Adrenal gland (tissue), 12 donors: Measurements from ENCODE around the gene LIPC. TPM values are rescaled to one million over a fixed set of nuclear protein-coding genes. Genes with fewer than 3 reads are reported as not detected.

ENCODE experiments used
- DNase-seq, 7 donors: peaks; one replicate each; pipeline ENCODE4 v3.0.0-alpha.2; 2019 to 2020
- H3K27ac ChIP-seq, 5 donors: fragments of 200-600 bp; sonication (generic) in 4 of 5; 1 replicate in 3 of 5; 2 replicates in 2 of 5; pipeline versions ENCODE4 v1.5.1 to v1.8.0; 2016 to 2020; ENCODE audit warnings: mild to moderate bottlenecking in 1 of 5
- H3K27me3 ChIP-seq: fragments of 200-600 bp; 2 replicates; pipeline ENCODE4 v1.8.0; 2021
- H3K36me3 ChIP-seq, 2 donors: fragments of 200-600 bp; replicated peaks in 1 of 2; 1 replicate in 1 of 2; 2 replicates in 1 of 2; pipeline versions ENCODE4 v1.5.1 to v1.8.0; 2018 to 2022
- H3K4me1 ChIP-seq, 2 donors: fragments of 200-600 bp; replicated peaks in 1 of 2; 1 replicate in 1 of 2; 2 replicates in 1 of 2; pipeline versions ENCODE4 v1.5.1 to v1.8.0; 2018 to 2021
- H3K4me3 ChIP-seq, 4 donors: fragments of 200-600 bp; sonication (generic) in 3 of 4; one replicate each; pipeline ENCODE4 v1.5.1; 2016 to 2018
- H3K9me3 ChIP-seq, 3 donors: fragments of 200-600 bp; sonication (generic) in 1 of 3; replicated peaks in 1 of 3; 1 replicate in 2 of 3; 2 replicates in 1 of 3; pipeline versions ENCODE4 v1.5.1 to v1.8.0; 2016 to 2021
- CTCF ChIP-seq, 6 experiments: fragments of 450-650 bp in 4 of 6; fragments of 200-600 bp in 2 of 6; sonication (generic) in 1 of 6; IDR thresholded peaks; 1 replicate in 5 of 6; 2 replicates in 1 of 6; pipeline versions ENCODE4 v1.5.1 to v1.8.0; 2016 to 2021; ENCODE audit warnings: antibody characterized with exemption in 6 of 6, mild to moderate bottlenecking in 2 of 6, moderate library complexity in 1 of 6
- POLR2A ChIP-seq, 2 donors: fragments of 450-650 bp; IDR thresholded peaks; one replicate each; pipeline ENCODE4 v1.6.1; 2017; ENCODE audit warnings: antibody characterized with exemption in 2 of 2, mild to moderate bottlenecking in 2 of 2, moderate library complexity in 1 of 2
- WGBS, 4 donors: extraction: QIAGEN DNeasy Blood & Tissue Kit in 2 of 4; methylation state at CpG; one replicate each; pipeline versions ENCODE4 v1.1.5 to v1.1.7; 2013 to 2017; 5-methylcytosine and 5-hydroxymethylcytosine counted together
- intact Hi-C, 2 donors: fragments of 100-400 bp; cut with DNase I; formaldehyde crosslinking; loops; one replicate each; pipeline versions ENCODE4 v1.14.1 to v1.15.0; 2022 to 2023
- polyA plus RNA-seq, 3 donors: library from polyadenylated mRNA; stranded (reverse); fragments of 200-250 nt in 2 of 3; fragments of 350-450 nt in 1 of 3; fragmentation: Illumina TruSeq in 1 of 3; extraction: RNeasy Lipid Tissue Mini Kit (QIAGEN cat#74804) in 1 of 3; gene quantifications; one replicate each; pipeline ENCODE4 v1.2.3, GENCODE V29; 2013 to 2014
- total RNA-seq, 9 donors: library from RNA; depleted of rRNA in 4 of 9; stranded (reverse); fragments of >200 nt in 4 of 9; fragments of 120-200 nt in 1 of 9; fragmentation: NEBNext Ultra II Directional in 1 of 9; extraction: Animal tissue kit (Norgen Biotek cat#: 25700) in 1 of 9; gene quantifications; one replicate each; pipeline versions ENCODE4 v1.1.0 to v1.2.4, GENCODE V29; 2013 to 2023
- donor health status: healthy with polysubstance abuse.
- donor health status: Bipolar disorder and iron deficiency.
- donor health status: DM: yes; HTN: yes; CAD: no.
- donor health status: DM: no; HTN: no; CAD: no.
- donor health status: DM: no; HTN: no; CAD: no.
- donor health status: DM: yes; HTN: yes; CAD: no.

LIPC gene
- total and polyA plus RNA-seq, 12 donors = 0.11 to 1.0 (median 0.24) TPM; not detected in 5

GRCh38 chr15:58426501-58426900, 5.3 kb upstream of the LIPC start:
- DNase-seq = no peak
- Histone ChIP-seq H3K27me3 (no peaks in the 10 kb centered on the region), H3K27ac (no peak overlapping the region), H3K36me3 (no peaks in the 10 kb centered on the region), H3K9me3 (no peaks in the 10 kb centered on the region), H3K4me1 (no peaks in the 10 kb centered on the region), H3K4me3 (no peak overlapping the region)
- WGBS, 4 donors = 97 to 100% (median 99%) methylated on average over 1 of the region's 1 CpG
- TF ChIP-seq POLR2A (IDR thresholded peaks at IDR 0.05) = no peak
- no peak for TF ChIP-seq CTCF (IDR thresholded peaks at IDR 0.05)
- intact Hi-C loops = no loop called here

- H3K36me3 ChIP-seq = no peaks in the 10 kb centered on the region
- no peak overlapping the region for H3K27ac ChIP-seq
- no peaks in the 10 kb centered on the region for H3K9me3 ChIP-seq
- intact Hi-C loops = no loop called here
- H3K4me1 ChIP-seq = peaks cover 0 to 14% of the 10 kb centered on the region in 2 donors
- no peak overlapping the region for H3K4me3 ChIP-seq
- no peaks in the 10 kb centered on the region for H3K27me3 ChIP-seq
- TF ChIP-seq POLR2A (IDR thresholded peaks at IDR 0.05) = no peak
- DNase-seq = no peak
Measured at GRCh38 chr15:58427987-58428386, 3.8 kb upstream of the LIPC start.

GRCh38 chr15:58430224-58430787, 1.5 kb upstream of the LIPC start:
- H3K4me3 ChIP-seq = no peak overlapping the region
- intact Hi-C loops = loop anchor here in 1 of 2 donors (10.0 kb wide), 1 partner anchor 114 kb away; no protein-coding TSS in a partner anchor
- H3K27ac ChIP-seq = no peak overlapping the region
- H3K27me3 ChIP-seq = no peaks in the 10 kb centered on the region
- TF ChIP-seq CTCF (IDR thresholded peaks at IDR 0.05) = no peak
- no peak for TF ChIP-seq POLR2A (IDR thresholded peaks at IDR 0.05)
- no peak for DNase-seq
- no peaks in the 10 kb centered on the region for H3K36me3 ChIP-seq
- 93 to 98% (median 94%) methylated on average over 5 of the region's 5 CpGs for WGBS, 4 donors
- H3K4me1 ChIP-seq = peaks cover 0 to 14% of the 10 kb centered on the region in 2 donors
- H3K9me3 ChIP-seq = no peaks in the 10 kb centered on the region

- intact Hi-C loops = loop anchor here in 1 of 2 donors (10.0 kb wide), 1 partner anchor 112 kb away; no protein-coding TSS in a partner anchor
- H3K4me3 ChIP-seq = no peak overlapping the region
- 43 to 58% (median 53%) methylated on average over 7 of the region's 7 CpGs for WGBS, 4 donors
Measured at GRCh38 chr15:58432401-58432800, 610 bp downstream of the LIPC start.

More at GRCh38 chr15:58432401-58432800, 610 bp downstream of the LIPC start:
- H3K4me1 ChIP-seq = peaks cover 0 to 14% of the 10 kb centered on the region in 2 donors
- H3K36me3 ChIP-seq = no peaks in the 10 kb centered on the region
- peak in 1 of 7 donors; percentile 45 for DNase-seq
- peak overlapping the region in 1 of 5 donors; percentile 49 for H3K27ac ChIP-seq
- no peaks in the 10 kb centered on the region for H3K27me3 ChIP-seq
- no peaks in the 10 kb centered on the region for H3K9me3 ChIP-seq
- TF ChIP-seq CTCF (IDR thresholded peaks at IDR 0.05) (no peak), POLR2A (IDR thresholded peaks at IDR 0.05) (peak in 1 of 2 donors; percentile 27)
